ENCODE results near the gene DNAAF8. TPM values are rescaled to one million over a fixed set of nuclear protein-coding genes. Genes with fewer than 3 reads are reported as not detected.

The DNAAF8 gene
- polyA plus RNA-seq, 4 donors = 0.67 to 0.84 TPM; not detected in 2

DNA sequence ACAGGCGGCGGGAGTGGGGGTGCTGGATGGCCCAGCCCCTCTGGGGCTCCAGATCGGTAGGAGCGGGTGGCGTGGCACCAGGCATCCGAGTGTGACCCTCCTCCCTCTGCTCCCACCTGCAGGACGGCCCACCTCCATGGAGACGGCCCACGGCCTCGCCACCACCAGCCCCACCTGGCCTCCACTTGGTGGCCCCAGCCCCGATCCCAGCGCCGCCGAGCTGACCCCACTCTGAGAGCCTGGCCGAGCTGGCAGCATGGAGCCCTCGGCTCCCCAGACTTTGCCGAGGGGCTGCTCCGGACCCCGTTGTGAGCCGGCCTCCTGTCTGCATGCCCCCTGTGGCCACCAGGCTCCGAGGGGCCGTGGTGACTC is 45.7 kb upstream of the DNAAF8 start:
- no peak for FAIRE-seq
- Histone ChIP-seq H3K4me1 (ENCODE audit: control insufficient read depth in 3 of 3, insufficient read depth in 2 of 3, low read depth in 1 of 3, low read length in 2 of 3) (peaks cover 0 to 5% (median 0%) of the 10 kb centered on the region in 3 donors), H3K36me3 (ENCODE audit: control insufficient read depth in 3 of 3, insufficient read depth in 2 of 3, low read depth in 1 of 3, low read length in 3 of 3) (peaks cover 14 to 78% (median 25%) of the 10 kb centered on the region in 3 donors)

DNA sequence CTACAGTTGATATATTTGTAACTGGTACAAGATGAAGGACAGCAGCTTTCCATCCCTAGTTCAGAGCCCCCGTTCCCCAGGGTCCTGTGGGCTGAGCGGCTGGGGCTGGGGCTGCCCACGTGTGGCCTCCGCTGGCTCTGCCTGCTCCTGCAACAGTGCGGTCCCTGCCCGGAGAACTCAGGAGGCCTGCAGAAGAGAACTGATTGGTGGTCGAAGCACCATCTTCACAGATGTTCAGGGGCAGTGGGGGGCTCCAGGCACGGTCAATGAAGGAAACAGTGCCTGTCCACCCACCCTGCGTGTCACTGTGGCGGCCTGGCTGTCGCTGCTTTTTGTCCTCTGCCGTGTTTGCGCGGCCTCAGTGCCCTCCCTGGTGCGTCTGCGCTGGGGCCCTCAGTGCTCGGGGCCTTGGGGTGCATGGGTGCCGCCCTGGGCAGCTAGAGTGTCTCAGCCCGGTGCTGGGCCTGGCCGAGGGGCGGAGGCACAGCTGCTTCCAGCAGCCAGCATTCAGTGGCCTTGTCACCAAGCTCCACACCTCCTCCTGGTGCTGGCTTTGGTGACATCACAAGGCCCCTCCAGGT is 45.2 kb upstream of the DNAAF8 start:
- Histone ChIP-seq H3K4me3 (ENCODE audit: low read depth in 1 of 3, low read length in 3 of 3) (no peak overlapping the region), H3K4me1 (ENCODE audit: control insufficient read depth in 3 of 3, insufficient read depth in 2 of 3, low read depth in 1 of 3, low read length in 2 of 3) (peaks cover 0 to 5% (median 0%) of the 10 kb centered on the region in 3 donors), H3K9me3 (ENCODE audit: control insufficient read depth in 2 of 2, insufficient read depth in 1 of 2, low read depth in 1 of 2, low read length in 1 of 2) (no peaks in the 10 kb centered on the region), H3K27me3 (ENCODE audit: control insufficient read depth in 3 of 3, insufficient read depth in 3 of 3, low read length in 3 of 3) (no peaks in the 10 kb centered on the region), H3K36me3 (ENCODE audit: control insufficient read depth in 3 of 3, insufficient read depth in 2 of 3, low read depth in 1 of 3, low read length in 3 of 3) (peaks cover 10 to 73% (median 20%) of the 10 kb centered on the region in 3 donors), H3K27ac (ENCODE audit: low read depth in 1 of 3, low read length in 2 of 3) (no peak overlapping the region)
- no peak for FAIRE-seq
- whole genome bisulfite sequencing, 3 donors = 91 to 92% (median 91%) methylated on average over 21 of the region's 21 CpGs
- no peak for DNase-seq

More for the DNA sequence above, 45.7 kb upstream of the DNAAF8 start:
- Histone ChIP-seq H3K9me3 (ENCODE audit: control insufficient read depth in 2 of 2, insufficient read depth in 1 of 2, low read depth in 1 of 2, low read length in 1 of 2) (no peaks in the 10 kb centered on the region), H3K4me3 (ENCODE audit: low read depth in 1 of 3, low read length in 3 of 3) (no peak overlapping the region), H3K27me3 (ENCODE audit: control insufficient read depth in 3 of 3, insufficient read depth in 3 of 3, low read length in 3 of 3) (no peaks in the 10 kb centered on the region), H3K27ac (ENCODE audit: low read depth in 1 of 3, low read length in 2 of 3) (no peak overlapping the region)
- no peak for DNase-seq
- WGBS, 3 donors = 94 to 96% (median 96%) methylated on average over 20 to 22 of the region's 22 CpGs

DNA sequence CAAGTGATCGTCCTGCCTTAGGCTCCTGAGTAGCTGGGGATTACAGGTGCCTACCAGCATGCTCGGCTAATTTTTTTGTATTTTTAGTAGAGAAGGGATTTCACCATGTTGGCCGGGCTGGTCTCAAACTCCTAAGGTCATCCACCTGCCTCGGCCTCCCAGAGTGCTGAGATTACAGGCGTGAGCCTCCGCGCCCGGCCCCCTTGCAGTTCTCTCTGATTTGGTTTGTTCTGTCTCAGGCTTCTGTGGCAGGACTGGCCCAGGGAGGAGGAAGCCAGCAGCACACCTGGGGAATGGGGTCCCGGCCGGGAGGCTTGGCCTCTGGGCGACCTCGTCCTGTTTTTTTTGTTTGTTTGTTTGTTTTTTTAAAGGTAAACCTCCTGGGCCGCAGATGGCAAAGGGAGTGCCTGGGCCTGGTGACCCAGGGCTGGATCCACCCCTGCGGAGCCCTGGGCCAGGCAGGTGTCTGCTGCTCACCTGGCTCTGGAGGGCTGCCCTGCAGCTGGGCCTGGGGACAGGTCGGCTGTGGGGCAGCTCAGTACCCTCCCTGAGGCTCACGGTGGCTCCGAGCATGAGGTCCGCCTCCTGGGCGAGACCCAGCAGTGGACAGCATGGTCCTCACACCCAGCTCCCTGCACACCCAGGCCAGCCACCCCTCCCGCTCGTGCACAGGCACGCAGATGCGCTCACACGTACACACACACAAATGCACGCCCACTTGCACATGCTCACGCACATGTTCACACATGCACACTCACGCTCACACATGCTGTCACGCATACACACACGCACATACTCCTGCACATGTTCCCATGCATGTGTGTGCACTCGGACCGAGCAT is 44.3 kb upstream of the DNAAF8 start:
- Histone ChIP-seq H3K4me3 (ENCODE audit: low read depth in 1 of 3, low read length in 3 of 3) (no peak overlapping the region), H3K27me3 (ENCODE audit: control insufficient read depth in 3 of 3, insufficient read depth in 3 of 3, low read length in 3 of 3) (no peaks in the 10 kb centered on the region), H3K36me3 (ENCODE audit: control insufficient read depth in 3 of 3, insufficient read depth in 2 of 3, low read depth in 1 of 3, low read length in 3 of 3) (peaks cover 5 to 69% (median 17%) of the 10 kb centered on the region in 3 donors), H3K9me3 (ENCODE audit: control insufficient read depth in 2 of 2, insufficient read depth in 1 of 2, low read depth in 1 of 2, low read length in 1 of 2) (no peaks in the 10 kb centered on the region), H3K4me1 (ENCODE audit: control insufficient read depth in 3 of 3, insufficient read depth in 2 of 3, low read depth in 1 of 3, low read length in 2 of 3) (peaks cover 0 to 9% (median 0%) of the 10 kb centered on the region in 3 donors), H3K27ac (ENCODE audit: low read depth in 1 of 3, low read length in 2 of 3) (no peak overlapping the region)
- DNase-seq = no peak
- FAIRE-seq = no peak
- WGBS, 3 donors = 87 to 88% (median 88%) methylated on average over 31 of the region's 31 CpGs

DNA sequence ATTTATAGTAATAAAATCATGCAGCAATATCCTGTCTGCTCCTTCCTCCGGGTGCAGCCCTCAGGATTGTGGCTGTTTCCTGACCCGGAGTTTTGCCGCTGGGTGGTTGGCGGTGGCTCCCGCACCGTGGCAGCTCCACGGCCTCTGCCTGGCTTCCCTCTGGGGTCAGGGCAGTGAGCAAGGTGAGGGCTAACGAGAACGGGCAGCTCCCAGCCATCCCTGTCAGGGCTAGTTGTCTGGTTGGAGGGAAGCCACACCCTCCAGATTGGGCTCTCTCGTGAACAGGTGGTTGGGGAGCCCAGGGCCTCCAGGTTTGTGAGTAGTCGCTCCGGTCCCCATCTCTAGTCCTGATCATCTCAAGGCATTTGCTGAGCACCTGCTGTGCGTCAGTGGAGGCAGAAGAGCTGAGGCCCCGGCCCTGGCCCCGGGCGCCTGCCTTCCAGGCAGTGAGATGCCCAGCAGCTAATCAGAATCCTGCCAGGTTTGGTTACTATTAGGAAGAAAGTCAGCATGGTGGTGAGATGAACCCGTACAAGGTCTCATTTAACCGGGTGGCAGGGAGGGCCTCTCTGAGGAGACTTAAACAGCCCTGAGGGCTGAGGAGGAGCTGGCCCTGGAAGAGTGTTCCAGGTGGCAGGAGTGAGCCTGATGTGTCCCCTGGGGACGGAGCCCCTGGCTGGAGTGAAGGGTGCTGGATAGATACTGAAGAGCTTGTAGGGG is 43.2 kb upstream of the DNAAF8 start:
- Histone ChIP-seq H3K4me1 (ENCODE audit: control insufficient read depth in 3 of 3, insufficient read depth in 2 of 3, low read depth in 1 of 3, low read length in 2 of 3) (peaks cover 0 to 19% (median 0%) of the 10 kb centered on the region in 3 donors), H3K27me3 (ENCODE audit: control insufficient read depth in 3 of 3, insufficient read depth in 3 of 3, low read length in 3 of 3) (no peaks in the 10 kb centered on the region), H3K9me3 (ENCODE audit: control insufficient read depth in 2 of 2, insufficient read depth in 1 of 2, low read depth in 1 of 2, low read length in 1 of 2) (no peaks in the 10 kb centered on the region), H3K27ac (ENCODE audit: low read depth in 1 of 3, low read length in 2 of 3) (no peak overlapping the region), H3K4me3 (ENCODE audit: low read depth in 1 of 3, low read length in 3 of 3) (no peak overlapping the region), H3K36me3 (ENCODE audit: control insufficient read depth in 3 of 3, insufficient read depth in 2 of 3, low read depth in 1 of 3, low read length in 3 of 3) (peaks cover 8 to 69% (median 11%) of the 10 kb centered on the region in 3 donors)
- no peak for DNase-seq
- WGBS, 3 donors = 67 to 73% (median 72%) methylated on average over 19 of the region's 19 CpGs
- no peak for FAIRE-seq

GRCh38 chr16:4691666-4692412 is 42.5 kb upstream of the DNAAF8 start:
- Histone ChIP-seq H3K36me3 (ENCODE audit: control insufficient read depth in 3 of 3, insufficient read depth in 2 of 3, low read depth in 1 of 3, low read length in 3 of 3) (peaks cover 8 to 69% (median 9%) of the 10 kb centered on the region in 3 donors), H3K9me3 (ENCODE audit: control insufficient read depth in 2 of 2, insufficient read depth in 1 of 2, low read depth in 1 of 2, low read length in 1 of 2) (no peaks in the 10 kb centered on the region), H3K4me1 (ENCODE audit: control insufficient read depth in 3 of 3, insufficient read depth in 2 of 3, low read depth in 1 of 3, low read length in 2 of 3) (peaks cover 0 to 27% (median 0%) of the 10 kb centered on the region in 3 donors), H3K27me3 (ENCODE audit: control insufficient read depth in 3 of 3, insufficient read depth in 3 of 3, low read length in 3 of 3) (no peaks in the 10 kb centered on the region), H3K27ac (ENCODE audit: low read depth in 1 of 3, low read length in 2 of 3) (no peak overlapping the region), H3K4me3 (ENCODE audit: low read depth in 1 of 3, low read length in 3 of 3) (no peak overlapping the region)
- DNase-seq = no peak
- 77 to 85% (median 79%) methylated on average over 16 to 20 of the region's 20 CpGs for WGBS, 3 donors
- no peak for FAIRE-seq

DNA sequence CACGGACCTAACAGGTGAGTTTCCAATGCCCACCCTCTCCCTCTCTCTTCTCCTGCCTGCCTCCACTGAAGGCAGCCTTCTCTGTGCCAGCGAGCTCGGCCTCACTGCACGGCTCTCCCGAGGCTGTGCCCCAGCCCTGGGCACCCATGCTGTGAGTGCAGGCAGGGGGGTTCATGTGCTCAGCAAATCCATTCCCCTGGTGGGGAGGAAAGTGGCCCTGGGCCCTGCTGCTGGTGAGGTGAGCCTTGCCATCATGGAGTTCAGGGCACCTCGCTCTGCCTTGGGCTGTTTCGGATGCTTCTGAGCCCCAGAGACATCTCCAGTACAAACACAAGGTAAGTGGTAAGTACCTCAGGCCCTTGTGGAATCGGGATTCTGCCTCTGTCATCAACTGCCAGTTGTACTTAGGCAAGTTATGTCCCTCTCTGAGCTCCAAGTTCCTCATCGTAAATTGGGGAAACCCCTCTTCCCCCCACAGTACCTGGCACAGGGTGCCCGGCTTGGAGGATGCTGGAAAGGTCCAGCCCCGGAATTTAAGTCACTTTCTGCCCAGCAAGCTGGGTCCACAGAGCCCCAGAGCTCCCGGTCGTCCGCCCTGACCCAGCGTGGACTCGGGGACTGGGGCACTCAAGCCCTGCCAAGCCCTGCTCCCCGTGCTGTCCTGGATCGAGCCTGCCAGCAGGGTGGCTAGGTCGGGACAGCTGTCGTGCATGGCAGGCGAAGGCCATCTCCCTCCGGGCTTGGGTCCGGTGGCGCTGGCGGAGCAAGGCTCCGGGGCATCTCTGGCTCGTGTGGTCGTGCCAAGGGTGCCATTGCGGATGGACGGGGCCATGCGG is 41.7 kb upstream of the DNAAF8 start:
- WGBS, 3 donors = 11 to 19% (median 19%) methylated on average over 26 to 31 of the region's 31 CpGs
- peaks cover 0 to 28% (median 0%) of the 10 kb centered on the region in 3 donors for H3K4me1 ChIP-seq (ENCODE audit: control insufficient read depth in 3 of 3, insufficient read depth in 2 of 3, low read depth in 1 of 3, low read length in 2 of 3)
- no peaks in the 10 kb centered on the region for H3K9me3 ChIP-seq (ENCODE audit: control insufficient read depth in 2 of 2, insufficient read depth in 1 of 2, low read depth in 1 of 2, low read length in 1 of 2)
- H3K27ac ChIP-seq (ENCODE audit: low read depth in 1 of 3, low read length in 2 of 3) = peak overlapping the region; percentile 65 to 77 (median 68)
- FAIRE-seq (no peak), DNase-seq (peak in 1 of 2 donors; percentile 37)
- peak overlapping the region; percentile 35 to 69 (median 64) for H3K4me3 ChIP-seq (ENCODE audit: low read depth in 1 of 3, low read length in 3 of 3)
- H3K27me3 ChIP-seq (ENCODE audit: control insufficient read depth in 3 of 3, insufficient read depth in 3 of 3, low read length in 3 of 3) = no peaks in the 10 kb centered on the region
- peaks cover 5 to 69% (median 7%) of the 10 kb centered on the region in 3 donors for H3K36me3 ChIP-seq (ENCODE audit: control insufficient read depth in 3 of 3, insufficient read depth in 2 of 3, low read depth in 1 of 3, low read length in 3 of 3)

DNA sequence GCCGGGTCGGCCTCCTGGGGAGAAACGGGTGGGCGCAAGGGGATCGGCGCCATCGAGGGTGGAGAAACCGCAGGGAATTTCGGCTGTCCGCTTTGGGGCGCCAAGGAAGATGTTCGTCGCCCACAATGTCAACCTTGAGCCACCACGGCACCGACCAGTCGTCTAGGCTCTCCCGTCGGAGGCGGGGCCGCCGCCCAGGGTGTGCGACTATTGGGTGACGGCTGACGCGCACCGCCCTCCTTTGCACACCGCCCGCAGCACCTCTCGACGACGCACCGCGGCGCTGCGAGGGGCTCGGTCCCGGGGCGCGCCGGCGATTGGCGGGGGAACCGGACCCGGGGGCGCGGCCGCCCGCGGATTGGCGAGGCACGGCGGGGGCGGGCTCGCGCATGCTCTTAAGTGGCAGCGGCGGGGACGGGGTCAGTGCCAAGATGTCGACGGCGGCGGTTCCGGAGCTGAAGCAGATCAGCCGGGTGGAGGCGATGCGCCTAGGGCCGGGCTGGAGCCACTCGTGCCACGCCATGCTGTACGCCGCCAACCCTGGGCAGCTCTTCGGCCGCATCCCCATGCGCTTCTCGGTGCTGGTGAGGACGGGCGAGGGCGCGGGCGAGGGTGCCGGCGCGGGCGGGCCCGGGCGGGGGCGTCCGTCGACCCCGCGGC is 40.9 kb upstream of the DNAAF8 start, which contains the start of gene NUDT16L1:
TSS of gene NUDT16L1 (plus strand) at position 267 of the 660 bp plus-strand sequence. CDS start at position 432, 165 bp downstream.
- H3K4me1 ChIP-seq (ENCODE audit: control insufficient read depth in 3 of 3, insufficient read depth in 2 of 3, low read depth in 1 of 3, low read length in 2 of 3) = peaks cover 0 to 28% (median 0%) of the 10 kb centered on the region in 3 donors
- WGBS, 3 donors = 0% methylated on average over 48 to 91 of the region's 91 CpGs

More for the DNA sequence above, 40.9 kb upstream of the DNAAF8 start, which contains the start of gene NUDT16L1:
- H3K36me3 ChIP-seq (ENCODE audit: control insufficient read depth in 3 of 3, insufficient read depth in 2 of 3, low read depth in 1 of 3, low read length in 3 of 3) = peaks cover 5 to 69% (median 7%) of the 10 kb centered on the region in 3 donors
- peak within 1 kb of the TSS; percentile 87 to 96 (median 89) for H3K27ac ChIP-seq (ENCODE audit: low read depth in 1 of 3, low read length in 2 of 3)
- peak within 1 kb of the TSS; percentile 75 to 97 (median 94) for H3K4me3 ChIP-seq (ENCODE audit: low read depth in 1 of 3, low read length in 3 of 3)
- no peaks in the 10 kb centered on the region for H3K27me3 ChIP-seq (ENCODE audit: control insufficient read depth in 3 of 3, insufficient read depth in 3 of 3, low read length in 3 of 3)
- DNase-seq (peak; percentile 98 to 99), FAIRE-seq (no peak)
- no peaks in the 10 kb centered on the region for H3K9me3 ChIP-seq (ENCODE audit: control insufficient read depth in 2 of 2, insufficient read depth in 1 of 2, low read depth in 1 of 2, low read length in 1 of 2)

Measured in small intestine (tissue), 7 donors.